Measurements from ENCODE around the gene KRTAP10-11.

The KRTAP10-11 gene

DNA sequence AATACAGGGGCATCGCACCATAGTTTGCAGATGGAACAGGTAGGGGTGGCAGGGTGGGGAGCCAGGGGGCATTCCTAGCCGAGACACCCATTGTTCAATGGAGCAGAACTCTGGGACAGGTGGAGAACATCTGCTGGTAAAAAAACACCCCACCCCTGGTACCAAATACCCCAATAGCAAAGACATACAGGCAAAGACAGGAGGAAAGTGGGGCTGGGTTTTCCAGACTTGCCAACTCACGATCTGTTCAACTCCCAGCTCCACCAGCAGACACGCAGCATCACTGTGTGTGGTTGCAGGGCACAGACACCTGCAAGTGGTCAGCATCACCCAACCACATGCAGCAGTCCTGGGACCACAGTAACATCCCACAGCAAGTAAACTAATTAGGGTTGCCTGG lies 34.7 kb upstream of the KRTAP10-11 start:
- no peaks in the 10 kb centered on the region for H3K9me2 ChIP-seq (replicated peaks; ENCODE audit: insufficient read depth, low read length)
- no peak for DNase-seq
- H4K20me1 ChIP-seq (ENCODE audit: insufficient read depth, low read length) = no peaks in the 10 kb centered on the region
- H3K27ac ChIP-seq (ENCODE audit: low read length) = no peak overlapping the region
- H3K4me1 ChIP-seq (ENCODE audit: low read length) = no peaks in the 10 kb centered on the region
- no peaks in the 10 kb centered on the region for H3K9me3 ChIP-seq (replicated peaks; ENCODE audit: insufficient read depth, low read length)
- H3K4me3 ChIP-seq (ENCODE audit: low read length) = no peak overlapping the region
- H3K36me3 ChIP-seq (replicated peaks; ENCODE audit: insufficient read depth, low read length) = no peaks in the 10 kb centered on the region
- H3K9ac ChIP-seq (ENCODE audit: low read length) = no peak overlapping the region
- H3K4me2 ChIP-seq (ENCODE audit: low read depth, low read length) = no peak overlapping the region
- no peak overlapping the region for H2AFZ ChIP-seq (ENCODE audit: low read length)
- TF ChIP-seq EZH2phosphoT487 (IDR thresholded peaks at IDR 0.05; ENCODE audit: low read length) = no peak
- TF ChIP-seq, protein P1, sequence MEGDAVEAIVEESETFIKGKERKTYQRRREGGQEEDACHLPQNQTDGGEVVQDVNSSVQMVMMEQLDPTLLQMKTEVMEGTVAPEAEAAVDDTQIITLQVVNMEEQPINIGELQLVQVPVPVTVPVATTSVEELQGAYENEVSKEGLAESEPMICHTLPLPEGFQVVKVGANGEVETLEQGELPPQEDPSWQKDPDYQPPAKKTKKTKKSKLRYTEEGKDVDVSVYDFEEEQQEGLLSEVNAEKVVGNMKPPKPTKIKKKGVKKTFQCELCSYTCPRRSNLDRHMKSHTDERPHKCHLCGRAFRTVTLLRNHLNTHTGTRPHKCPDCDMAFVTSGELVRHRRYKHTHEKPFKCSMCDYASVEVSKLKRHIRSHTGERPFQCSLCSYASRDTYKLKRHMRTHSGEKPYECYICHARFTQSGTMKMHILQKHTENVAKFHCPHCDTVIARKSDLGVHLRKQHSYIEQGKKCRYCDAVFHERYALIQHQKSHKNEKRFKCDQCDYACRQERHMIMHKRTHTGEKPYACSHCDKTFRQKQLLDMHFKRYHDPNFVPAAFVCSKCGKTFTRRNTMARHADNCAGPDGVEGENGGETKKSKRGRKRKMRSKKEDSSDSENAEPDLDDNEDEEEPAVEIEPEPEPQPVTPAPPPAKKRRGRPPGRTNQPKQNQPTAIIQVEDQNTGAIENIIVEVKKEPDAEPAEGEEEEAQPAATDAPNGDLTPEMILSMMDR (IDR thresholded peaks at IDR 0.05; ENCODE audit: low read length) = no peak
- TF ChIP-seq EZH2 (optimal IDR thresholded peaks at IDR 0.05; ENCODE audit: low read depth, low read length) = no peak
- no peaks in the 10 kb centered on the region for H3K79me2 ChIP-seq (ENCODE audit: low read length)
- peaks cover 85% of the 10 kb centered on the region for H3K27me3 ChIP-seq (replicated peaks; ENCODE audit: insufficient read depth, low read length)
- no peaks in the 10 kb centered on the region for H3F3A ChIP-seq (ENCODE audit: insufficient read depth, low read length)

GRCh38 chr21:44612029-44612486 lies 34.2 kb upstream of the KRTAP10-11 start, which contains the start of gene KRTAP10-8:
Gene KRTAP10-8, plus strand, starts transcription at chr21:44612079. Its CDS starts 22 bp downstream, at chr21:44612101.
- Histone ChIP-seq H4K20me1 (ENCODE audit: insufficient read depth, low read length) (no peaks in the 10 kb centered on the region), H3K4me2 (ENCODE audit: low read depth, low read length) (no peak within 1 kb of the TSS), H3K27me3 (replicated peaks; ENCODE audit: insufficient read depth, low read length) (peaks cover 85% of the 10 kb centered on the region), H3K9ac (ENCODE audit: low read length) (no peak within 1 kb of the TSS), H3K4me3 (ENCODE audit: low read length) (no peak within 1 kb of the TSS), H3K79me2 (ENCODE audit: low read length) (no peaks in the 10 kb centered on the region), H3K4me1 (ENCODE audit: low read length) (no peaks in the 10 kb centered on the region), H2AFZ (ENCODE audit: low read length) (no peak within 1 kb of the TSS), H3F3A (ENCODE audit: insufficient read depth, low read length) (no peaks in the 10 kb centered on the region), H3K27ac (ENCODE audit: low read length) (no peak within 1 kb of the TSS), H3K9me2 (replicated peaks; ENCODE audit: insufficient read depth, low read length) (no peaks in the 10 kb centered on the region), H3K9me3 (replicated peaks; ENCODE audit: insufficient read depth, low read length) (no peaks in the 10 kb centered on the region), H3K36me3 (replicated peaks; ENCODE audit: insufficient read depth, low read length) (no peaks in the 10 kb centered on the region)
- no peak for TF ChIP-seq EZH2 (optimal IDR thresholded peaks at IDR 0.05; ENCODE audit: low read depth, low read length)
- no peak for DNase-seq

- Histone ChIP-seq H3K9me3 (replicated peaks; ENCODE audit: insufficient read depth, low read length) (no peaks in the 10 kb centered on the region), H3K4me1 (ENCODE audit: low read length) (no peaks in the 10 kb centered on the region), H3K9me2 (replicated peaks; ENCODE audit: insufficient read depth, low read length) (no peaks in the 10 kb centered on the region), H3K4me3 (ENCODE audit: low read length) (no peak overlapping the region), H3K9ac (ENCODE audit: low read length) (no peak overlapping the region), H3K27ac (ENCODE audit: low read length) (no peak overlapping the region), H3K27me3 (replicated peaks; ENCODE audit: insufficient read depth, low read length) (peaks cover 85% of the 10 kb centered on the region), H3K36me3 (replicated peaks; ENCODE audit: insufficient read depth, low read length) (no peaks in the 10 kb centered on the region), H2AFZ (ENCODE audit: low read length) (no peak overlapping the region), H3K79me2 (ENCODE audit: low read length) (no peaks in the 10 kb centered on the region), H3F3A (ENCODE audit: insufficient read depth, low read length) (no peaks in the 10 kb centered on the region), H4K20me1 (ENCODE audit: insufficient read depth, low read length) (no peaks in the 10 kb centered on the region), H3K4me2 (ENCODE audit: low read depth, low read length) (no peak overlapping the region)
- no peak for DNase-seq
- TF ChIP-seq, protein P1 (IDR thresholded peaks at IDR 0.05; ENCODE audit: low read length) = no peak
- TF ChIP-seq EZH2 (optimal IDR thresholded peaks at IDR 0.05; ENCODE audit: low read depth, low read length) (no peak), EZH2phosphoT487 (IDR thresholded peaks at IDR 0.05; ENCODE audit: low read length) (no peak)
Measured at GRCh38 chr21:44612669-44613229, 33.5 kb upstream of the KRTAP10-11 start.

Data from MM.1S (cell line).